Stimulated activated CD8-positive, alpha-beta memory T cell treated with anti-CD3 and anti-CD28 coated beads, Interleukin-4, amount 100 ng/mL, for 1 hour (primary cell): Measurements from ENCODE around the gene C4BPA.

Experiments used
- DNase-seq, 2 donors: peaks; one replicate each; pipeline ENCODE4 v3.0.0-alpha.2; 2020; ENCODE audit warnings: low read depth in 2 of 2, low spot score in 1 of 2

The C4BPA gene

DNA sequence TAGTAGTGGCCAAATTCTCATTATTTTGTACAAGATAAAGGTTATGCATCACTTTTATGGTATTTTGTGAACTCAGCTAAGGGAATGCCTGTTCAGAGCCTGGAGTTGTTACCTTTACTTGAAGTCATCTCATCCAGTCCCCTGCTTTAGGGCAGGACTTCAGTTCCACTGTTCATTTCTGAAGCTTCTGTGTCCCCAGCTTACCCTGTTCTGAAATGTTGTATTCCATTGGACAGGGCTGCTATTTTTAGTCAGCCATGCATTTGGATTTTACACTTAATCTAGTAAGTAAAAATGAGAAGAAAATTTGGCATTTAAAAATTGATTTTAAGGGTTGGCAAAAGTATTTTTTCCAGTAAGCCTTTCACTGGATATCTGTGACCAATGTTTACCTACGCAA is 27.0 kb upstream of the C4BPA start:
- DNase-seq, result no peak

- DNase-seq, result peak in 1 of 2 donors; percentile 31
Measured at GRCh38 chr1:207077470-207078377, 26.3 kb upstream of the C4BPA start.

- DNase-seq, result no peak
Measured at GRCh38 chr1:207078578-207079132, 25.4 kb upstream of the C4BPA start.

DNA sequence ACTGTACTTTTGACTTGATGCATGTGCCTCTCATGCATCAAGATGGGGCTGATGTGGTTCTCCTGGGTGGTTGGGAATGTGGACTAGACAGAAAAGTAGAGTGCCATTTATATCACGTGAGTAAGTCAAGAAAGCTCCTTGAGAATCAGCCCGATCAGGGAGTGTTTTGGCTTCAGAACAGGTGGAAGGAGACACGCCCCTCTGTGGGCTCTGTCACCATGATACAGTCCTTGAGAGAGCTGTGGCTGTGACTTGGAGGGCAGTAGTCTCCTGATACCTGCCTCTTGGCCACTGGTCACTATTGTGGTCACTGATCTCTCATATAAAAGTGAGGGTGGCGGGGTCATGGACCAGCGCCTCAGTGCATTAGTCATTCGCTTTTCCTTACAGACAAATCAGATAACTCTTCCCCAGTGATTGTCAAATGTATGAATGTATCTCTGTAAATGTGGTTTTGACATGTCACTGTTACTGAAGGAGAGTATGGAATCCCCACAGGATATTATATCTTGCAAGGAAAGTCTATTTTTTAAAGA is 24.3 kb upstream of the C4BPA start:
- DNase-seq, result no peak

DNA sequence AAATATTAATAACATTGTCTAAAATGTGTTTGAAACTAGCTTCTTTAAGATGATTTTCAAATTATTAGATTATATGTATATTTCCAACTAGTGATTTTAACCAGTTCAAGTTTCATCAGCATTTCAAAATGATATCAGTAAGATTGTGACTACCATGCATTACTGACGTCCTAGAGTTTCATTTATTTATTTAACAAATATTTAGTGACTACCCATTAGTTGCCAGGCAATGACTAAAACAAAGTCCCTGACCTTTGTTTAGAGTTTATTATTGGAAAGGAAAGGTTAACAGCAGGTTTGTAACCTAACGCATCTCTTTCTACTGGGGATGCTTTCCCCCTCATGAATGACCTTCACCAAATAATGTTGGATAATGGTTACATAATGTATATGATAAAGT is 22.9 kb upstream of the C4BPA start:
- no peak for DNase-seq

GRCh38 chr1:207081806-207082205 is 22.2 kb upstream of the C4BPA start:
- DNase-seq, result no peak

DNA sequence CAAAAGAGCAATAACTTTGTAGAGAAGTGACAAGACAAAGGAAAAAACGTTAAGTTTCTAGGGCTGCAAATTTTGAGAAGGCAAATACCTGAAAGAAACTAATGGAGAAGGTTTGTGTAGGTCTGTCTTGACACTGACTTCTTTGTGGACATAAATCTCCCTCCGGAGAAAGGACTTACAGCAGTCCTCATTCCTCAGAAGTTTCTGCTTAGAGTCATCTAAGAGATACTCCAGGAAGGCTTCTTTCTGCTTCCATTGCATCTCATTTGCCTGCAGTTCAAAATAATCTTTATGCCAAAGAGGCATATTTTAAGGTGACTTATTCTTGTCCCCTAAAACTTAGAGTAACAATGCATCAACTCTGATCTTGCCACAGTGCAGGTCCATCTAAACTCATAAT is 19.8 kb upstream of the C4BPA start:
- DNase-seq, result no peak

GRCh38 chr1:207084701-207085180 is 19.3 kb upstream of the C4BPA start:
- DNase-seq, result peak; percentile 20 to 22

DNA sequence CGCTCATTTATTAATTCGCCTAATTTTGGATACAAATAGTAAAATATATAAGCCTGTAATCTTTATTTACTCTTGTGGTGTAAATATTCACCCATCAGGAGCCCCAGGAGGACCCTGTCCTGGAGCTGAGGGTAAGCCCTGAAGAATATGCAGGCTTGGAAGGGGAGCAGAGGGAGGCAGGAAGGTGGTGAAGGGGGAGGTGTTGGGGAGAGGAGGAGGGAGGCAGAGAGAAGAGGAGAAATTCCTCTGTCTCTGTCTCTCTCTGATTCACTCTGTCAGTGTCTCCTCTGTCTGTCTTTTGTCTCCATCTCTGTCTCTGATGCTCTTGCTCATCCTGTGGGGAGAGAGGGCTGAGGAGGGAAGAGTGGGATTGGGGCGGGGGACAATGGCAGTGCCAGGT is 18.1 kb upstream of the C4BPA start:
- DNase-seq, result no peak

DNA sequence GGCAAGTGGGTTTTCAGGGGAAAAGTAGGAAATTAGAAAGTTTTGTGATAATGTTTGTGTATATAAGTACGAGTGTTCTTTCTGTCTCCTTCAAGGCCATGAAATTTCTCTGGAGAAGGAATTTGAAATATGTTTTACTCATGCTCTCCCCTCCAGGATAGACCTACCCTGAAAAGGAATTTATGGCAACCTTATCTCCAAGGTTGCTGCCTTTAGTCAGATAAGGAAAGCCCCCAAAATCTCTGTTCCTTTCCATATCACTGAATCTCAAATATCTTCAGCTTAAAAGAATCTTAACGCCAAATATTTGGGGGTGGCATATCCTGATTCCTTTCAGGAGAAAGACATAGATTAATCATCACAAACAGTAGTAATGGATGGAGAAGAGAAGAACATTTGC is 15.9 kb upstream of the C4BPA start:
- no peak for DNase-seq

GRCh38 chr1:207088701-207089626 is 15.1 kb upstream of the C4BPA start, which contains the start of gene C4BPB:
C4BPB (plus strand) TSS chr1:207088860; CDS start chr1:207089532, 672 bp downstream.
- DNase-seq, result no peak

GRCh38 chr1:207089627-207090355 is 14.2 kb upstream of the C4BPA start:
- DNase-seq, result no peak

- no peak for DNase-seq
Measured at GRCh38 chr1:207091200-207091908, 12.7 kb upstream of the C4BPA start.

DNA sequence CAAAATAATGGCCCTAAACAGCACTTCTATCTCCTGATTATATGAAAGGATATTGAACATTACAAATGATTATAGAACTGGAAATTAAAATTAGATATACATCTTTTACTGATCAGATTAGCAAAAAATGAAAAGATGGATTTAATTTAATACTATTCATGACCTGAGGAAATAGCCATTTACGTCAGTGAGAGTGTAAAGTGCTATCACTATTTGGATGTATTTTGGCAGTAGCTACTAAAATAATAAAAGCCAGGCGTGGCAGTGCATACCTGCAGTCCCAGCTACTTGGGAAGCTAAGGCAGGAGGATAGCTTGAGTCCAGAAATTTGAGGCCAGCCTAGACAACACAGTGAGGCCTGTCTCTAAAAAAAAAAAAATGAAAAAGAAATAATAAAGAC is 10.1 kb upstream of the C4BPA start:
- no peak for DNase-seq

- DNase-seq, result no peak
Measured at GRCh38 chr1:207097871-207098324, 6.1 kb upstream of the C4BPA start.

GRCh38 chr1:207101720-207102119 is 2.3 kb upstream of the C4BPA start:
- DNase-seq, result no peak

DNA sequence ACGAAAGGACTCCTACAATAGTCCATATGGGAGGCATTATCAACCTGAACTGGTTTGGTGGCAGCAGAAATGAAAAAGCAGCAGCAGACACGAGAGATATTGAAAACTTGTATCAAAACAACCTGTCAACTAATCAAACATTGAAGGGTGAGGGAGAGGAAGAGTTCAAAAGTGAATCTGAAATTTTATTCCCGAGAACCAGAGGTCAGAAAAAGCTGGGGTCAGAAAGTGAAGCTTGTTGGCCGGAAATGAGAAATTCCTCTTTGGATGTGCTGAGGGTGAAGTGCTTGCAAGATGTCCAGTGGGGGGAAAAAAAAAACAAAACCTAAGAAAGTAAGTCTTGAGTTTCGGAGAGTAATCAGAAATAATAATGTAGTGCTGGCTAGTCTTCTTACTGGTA is 1.9 kb upstream of the C4BPA start:
- no peak for DNase-seq

- no peak for DNase-seq
Measured at GRCh38 chr1:207102659-207103058, 1.4 kb upstream of the C4BPA start.

DNA sequence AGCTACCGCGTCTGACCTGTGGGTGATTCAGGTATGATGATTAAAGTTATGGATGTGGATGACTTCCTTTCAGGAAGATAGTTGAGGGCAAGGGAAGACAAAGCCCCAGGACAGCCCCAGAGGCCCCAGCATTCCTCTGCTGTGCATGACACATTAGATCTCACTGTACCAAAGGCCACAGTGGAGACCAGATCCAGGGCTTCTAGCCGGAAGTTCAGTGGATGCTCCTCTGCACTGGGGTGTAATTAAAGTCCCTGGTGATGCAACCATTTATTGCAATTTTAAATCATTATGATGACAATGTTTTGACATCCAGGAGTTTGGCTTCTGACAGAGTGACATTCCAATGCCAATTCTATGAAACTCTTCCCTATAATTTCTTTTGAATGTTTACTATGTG is 5.0 kb downstream of the C4BPA start:
- no peak for DNase-seq
